ENCODE results near the gene SYN1. TPM values are rescaled to one million over a fixed set of nuclear protein-coding genes. Genes with fewer than 3 reads are reported as not detected.

SYN1 gene
- under 0.01 and 0.07 TPM in 2 replicates for total RNA-seq

DNA sequence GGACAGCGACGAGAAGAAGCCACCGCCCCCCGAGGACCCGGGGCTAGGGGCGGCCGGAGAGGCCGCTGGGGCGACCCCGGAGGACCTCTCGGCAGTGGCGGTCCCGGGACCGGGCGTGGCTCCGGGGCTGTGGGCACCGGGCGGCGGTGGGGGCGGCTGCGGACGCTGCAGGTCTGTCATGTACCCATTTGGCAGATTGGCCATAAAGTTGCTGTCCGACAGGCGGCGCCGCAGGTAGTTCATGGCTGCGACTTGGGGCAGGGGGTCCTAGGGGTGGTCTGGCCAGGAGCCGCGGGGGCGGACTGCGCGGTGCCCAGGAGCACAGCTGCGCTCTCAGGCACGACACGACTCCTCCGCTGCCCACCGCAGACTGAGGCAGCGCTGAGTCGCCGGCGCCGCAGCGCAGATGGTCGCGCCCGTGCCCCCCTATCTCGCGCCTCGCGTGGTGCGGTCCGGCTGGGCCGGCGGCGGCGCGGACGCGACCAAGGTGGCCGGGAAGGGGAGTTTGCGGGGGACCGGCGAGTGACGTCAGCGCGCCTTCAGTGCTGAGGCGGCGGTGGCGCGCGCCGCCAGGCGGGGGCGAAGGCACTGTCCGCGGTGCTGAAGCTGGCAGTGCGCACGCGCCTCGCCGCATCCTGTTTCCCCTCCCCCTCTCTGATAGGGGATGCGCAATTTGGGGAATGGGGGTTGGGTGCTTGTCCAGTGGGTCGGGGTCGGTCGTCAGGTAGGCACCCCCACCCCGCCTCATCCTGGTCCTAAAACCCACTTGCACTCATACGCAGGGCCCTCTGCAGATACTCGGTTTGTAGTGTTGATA, at the start of gene SYN1:
Gene SYN1 (minus strand): TSS at position 372 of the 817 bp plus-strand sequence. CDS start 129 bp downstream, at position 243.

DNA sequence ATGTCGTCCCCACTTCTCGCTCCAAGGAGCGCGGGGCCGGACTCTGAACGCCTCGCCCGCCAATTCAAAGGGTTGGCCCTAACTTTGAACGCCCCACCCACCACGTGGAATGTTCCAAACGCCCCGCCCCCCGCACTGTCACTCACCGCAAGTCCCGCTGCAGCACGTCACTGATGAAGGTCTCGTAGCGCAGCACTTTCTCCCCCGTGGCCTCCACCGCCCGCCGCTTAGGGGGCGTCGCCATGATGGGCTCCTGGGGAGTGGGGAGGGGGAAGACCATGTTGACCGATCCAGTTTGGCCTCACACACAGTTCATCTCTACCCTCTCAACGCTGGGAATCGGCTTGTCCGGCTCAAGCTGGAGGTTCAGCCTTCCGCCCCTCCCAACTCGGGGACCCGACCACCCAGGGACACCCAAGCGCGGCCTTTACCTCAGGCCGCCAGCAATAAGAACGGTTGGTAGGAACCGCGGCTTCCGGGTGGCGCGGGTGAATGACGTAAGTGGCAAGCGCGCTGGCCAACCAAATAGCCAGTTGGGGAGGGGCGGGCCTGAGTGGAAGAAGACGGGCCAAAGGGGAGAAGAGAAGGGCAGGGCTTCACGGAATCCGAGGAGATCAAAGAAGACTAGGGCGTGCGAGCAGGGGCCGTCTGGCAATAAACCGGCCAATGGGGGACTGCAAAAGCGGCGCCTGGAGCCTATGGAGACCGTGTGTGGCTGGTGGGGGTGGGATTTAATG, 39.2 kb upstream of the SYN1 start, which contains the start of gene UXT:
Gene UXT (minus strand): TSS at position 497 of the 737 bp plus-strand sequence. CDS start 253 bp downstream, at position 244.

DNA sequence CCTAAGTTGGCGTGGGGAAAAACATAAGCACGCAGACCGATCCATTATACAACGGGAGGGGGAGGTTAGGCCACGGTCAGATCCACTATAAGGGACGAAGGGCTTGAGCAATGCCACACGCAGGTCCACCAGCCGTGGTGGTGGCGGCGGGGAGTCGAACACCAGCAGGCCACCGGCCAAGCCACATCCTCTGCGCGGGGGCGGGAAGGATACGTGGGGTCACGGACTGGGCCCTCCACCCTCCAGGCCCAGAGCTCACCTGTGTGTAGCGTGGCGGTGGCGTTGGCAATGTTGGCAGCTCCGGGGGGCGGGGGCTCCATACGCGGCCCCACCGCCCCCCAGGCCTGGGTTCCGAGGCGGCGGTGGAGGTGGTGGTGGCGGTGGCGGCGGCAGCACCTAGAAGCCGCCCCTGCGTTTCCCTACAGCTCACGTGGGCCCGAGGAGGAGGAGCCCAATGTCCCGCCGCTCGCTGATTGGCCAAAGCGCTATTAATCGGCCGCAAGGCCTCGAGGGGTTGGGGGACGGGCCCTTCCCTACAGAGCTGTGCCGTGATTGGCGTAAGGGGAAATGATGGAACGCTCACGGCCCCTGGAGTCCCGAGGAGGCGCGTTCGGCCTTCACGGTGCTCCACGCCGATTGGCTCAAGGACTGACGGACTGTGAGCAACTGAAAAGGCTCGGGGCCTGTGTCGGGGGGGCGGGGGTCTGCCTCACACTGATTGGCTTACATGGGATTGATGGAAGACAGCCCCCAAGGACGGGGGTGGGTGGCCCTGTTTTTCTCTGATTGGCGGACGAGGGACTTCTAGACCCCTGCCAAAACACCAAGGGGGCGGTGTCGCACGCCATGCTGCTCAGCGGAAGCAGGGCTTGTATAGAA, 30.7 kb upstream of the SYN1 start, which contains the start of gene ELK1:
Gene ELK1 (minus strand): TSS at position 400 of the 879 bp plus-strand sequence. CDS start 9,122 bp downstream, outside the sequence.

GRCh38 chrX:47629419-47630200, 10.0 kb upstream of the SYN1 start, which contains the start of gene CFP:
CFP (minus strand) TSS chrX:47629930; CDS start chrX:47629844, 86 bp downstream.

DNA sequence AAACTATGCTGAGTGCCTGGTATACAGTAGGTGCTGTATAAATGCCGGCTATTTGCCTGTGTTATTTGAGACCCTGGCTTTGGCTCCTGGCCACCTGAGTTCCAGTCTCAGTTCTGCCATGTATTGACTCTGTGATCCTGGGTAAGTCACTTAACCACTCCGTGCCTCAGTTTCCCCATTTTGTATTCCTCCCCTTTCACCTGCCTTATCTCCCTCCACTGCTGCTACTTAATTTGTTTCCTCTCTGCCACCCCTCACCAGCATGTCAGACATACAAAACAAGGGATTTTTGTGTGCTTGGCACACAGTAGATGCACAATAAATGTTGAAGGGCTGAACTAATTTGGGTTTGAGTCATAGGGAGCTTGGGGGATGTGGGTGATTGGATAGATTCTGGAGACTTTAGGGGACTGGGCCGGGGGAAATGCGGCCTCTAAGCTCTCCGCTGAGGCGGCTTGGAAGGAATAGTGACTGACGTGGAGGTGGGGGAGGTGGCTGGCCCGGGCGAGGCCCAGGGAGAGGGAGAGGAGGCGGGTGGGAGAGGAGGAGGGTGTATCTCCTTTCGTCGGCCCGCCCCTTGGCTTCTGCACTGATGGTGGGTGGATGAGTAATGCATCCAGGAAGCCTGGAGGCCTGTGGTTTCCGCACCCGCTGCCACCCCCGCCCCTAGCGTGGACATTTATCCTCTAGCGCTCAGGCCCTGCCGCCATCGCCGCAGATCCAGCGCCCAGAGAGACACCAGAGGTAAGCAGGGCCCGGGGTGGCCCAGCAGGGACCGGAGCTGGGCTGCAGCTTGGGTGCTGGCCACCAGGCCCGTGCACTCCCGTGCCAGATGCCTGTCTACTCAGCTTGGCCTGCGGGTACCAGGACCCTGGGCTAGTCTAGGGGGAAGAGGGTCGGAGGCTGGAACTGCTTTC, 37.7 kb downstream of the SYN1 start, which contains the start of gene TIMP1:
Gene TIMP1 (plus strand): TSS at position 706 of the 917 bp plus-strand sequence. CDS start 980 bp downstream, outside the sequence.

DNA sequence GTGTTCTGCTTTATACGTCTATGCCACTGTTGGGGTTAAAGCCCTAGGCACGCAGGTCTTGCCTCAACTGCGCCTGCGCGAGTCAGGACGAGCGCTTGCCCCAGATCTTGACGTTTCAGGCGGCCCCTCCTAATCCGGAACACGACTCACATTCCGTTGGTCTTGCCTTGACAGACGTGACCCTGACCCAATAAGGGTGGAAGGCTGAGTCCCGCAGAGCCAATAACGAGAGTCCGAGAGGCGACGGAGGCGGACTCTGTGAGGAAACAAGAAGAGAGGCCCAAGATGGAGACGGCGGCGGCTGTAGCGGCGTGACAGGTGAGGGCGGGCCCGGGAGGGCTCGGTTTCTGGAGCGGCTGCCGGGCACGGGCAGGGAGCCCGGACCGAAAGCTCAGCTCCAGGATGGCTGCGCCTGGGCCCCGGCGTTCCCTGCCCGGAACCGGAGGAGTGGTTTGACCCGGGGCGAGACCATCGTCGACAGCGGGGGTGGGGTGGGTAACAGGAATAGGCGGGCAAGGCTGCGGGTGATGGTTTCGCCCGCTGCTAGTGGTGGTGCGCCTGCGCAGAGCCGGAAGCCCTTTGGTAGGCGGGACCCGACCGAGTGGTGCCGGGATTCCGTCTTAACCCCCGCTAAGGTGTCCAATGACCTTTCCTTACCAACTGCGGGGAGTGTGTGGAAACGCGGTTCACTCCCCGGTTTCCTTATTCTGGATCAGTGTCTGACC, 58.6 kb downstream of the SYN1 start, which contains the start of gene ARAF:
Gene ARAF (plus strand): TSS at position 272 of the 725 bp plus-strand sequence. CDS start 1,763 bp downstream, outside the sequence.

Other genes starting within 250 kb of the SYN1 start
- gene ZNF157, start 249.3 kb downstream of the SYN1 start, total RNA-seq = under 0.01 and 0.07 TPM in 2 replicates
- 4.8 and 7.5 TPM in 2 replicates for gene ZNF41, start 136.6 kb downstream of the SYN1 start, total RNA-seq
- gene ARAF, start 58.7 kb downstream of the SYN1 start, total RNA-seq = 8.9 and 17.8 TPM in 2 replicates
- 27.7 and 45.8 TPM in 2 replicates for gene TIMP1, start 37.4 kb downstream of the SYN1 start, total RNA-seq
- gene CFP, start 10.1 kb upstream of the SYN1 start, total RNA-seq = under 0.01 and 0.07 TPM in 2 replicates
- 13.0 and 19.6 TPM in 2 replicates for gene ELK1, start 30.7 kb upstream of the SYN1 start, total RNA-seq
- gene UXT, start 39.3 kb upstream of the SYN1 start, total RNA-seq = 69.3 and 115 TPM in 2 replicates
- 4.4 and 7.8 TPM in 2 replicates for gene ZNF81, start 217.0 kb upstream of the SYN1 start, total RNA-seq